A673 (cell line): Measurements from ENCODE around the gene ZNF462.

ENCODE experiments used
- EZH2 ChIP-seq: fragments of 200-600 bp; sonication (generic); IDR thresholded peaks from 2 replicates; pipeline ENCODE4 v1.6.1; 2017; ENCODE audit warnings: borderline replicate concordance, low read depth, mild to moderate bottlenecking, mixed read lengths, antibody characterized with exemption, low read length; ENCODE audit not compliant: poor library complexity, severe bottlenecking
- TF ChIP-seq, protein P1 (sequence below): fragments of 300-800, 200-600 bp; sonication (generic); conservative IDR thresholded peaks from 2 replicates; pipeline ENCODE4 v1.5.1; 2017; ENCODE audit warnings: low read depth, mild to moderate bottlenecking, antibody characterized with exemption, low read length, moderate library complexity, mixed read lengths

DNA sequence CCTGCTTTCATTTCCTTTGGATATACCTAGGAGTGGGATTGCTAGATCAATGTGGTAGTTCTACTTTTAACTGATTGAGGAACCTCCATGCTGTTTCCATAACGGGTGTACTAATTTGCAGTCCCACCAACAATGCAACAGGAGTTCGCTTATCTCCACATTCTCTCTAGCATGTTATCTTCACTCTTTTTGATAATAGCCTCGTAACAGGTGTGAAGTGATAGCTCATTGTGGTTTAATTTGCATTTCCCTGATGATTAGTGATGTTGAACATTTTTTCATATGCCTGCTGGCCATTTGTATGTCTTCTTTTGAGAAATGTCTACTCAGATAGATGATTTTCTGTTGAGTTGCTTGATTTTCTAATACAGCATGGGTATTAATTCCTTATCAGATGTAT lies 142.2 kb downstream of the ZNF462 start:
- no peak for TF ChIP-seq EZH2
- TF ChIP-seq, protein P1, sequence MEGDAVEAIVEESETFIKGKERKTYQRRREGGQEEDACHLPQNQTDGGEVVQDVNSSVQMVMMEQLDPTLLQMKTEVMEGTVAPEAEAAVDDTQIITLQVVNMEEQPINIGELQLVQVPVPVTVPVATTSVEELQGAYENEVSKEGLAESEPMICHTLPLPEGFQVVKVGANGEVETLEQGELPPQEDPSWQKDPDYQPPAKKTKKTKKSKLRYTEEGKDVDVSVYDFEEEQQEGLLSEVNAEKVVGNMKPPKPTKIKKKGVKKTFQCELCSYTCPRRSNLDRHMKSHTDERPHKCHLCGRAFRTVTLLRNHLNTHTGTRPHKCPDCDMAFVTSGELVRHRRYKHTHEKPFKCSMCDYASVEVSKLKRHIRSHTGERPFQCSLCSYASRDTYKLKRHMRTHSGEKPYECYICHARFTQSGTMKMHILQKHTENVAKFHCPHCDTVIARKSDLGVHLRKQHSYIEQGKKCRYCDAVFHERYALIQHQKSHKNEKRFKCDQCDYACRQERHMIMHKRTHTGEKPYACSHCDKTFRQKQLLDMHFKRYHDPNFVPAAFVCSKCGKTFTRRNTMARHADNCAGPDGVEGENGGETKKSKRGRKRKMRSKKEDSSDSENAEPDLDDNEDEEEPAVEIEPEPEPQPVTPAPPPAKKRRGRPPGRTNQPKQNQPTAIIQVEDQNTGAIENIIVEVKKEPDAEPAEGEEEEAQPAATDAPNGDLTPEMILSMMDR: no peak
